Skeletal muscle satellite cell (primary cell): ENCODE results near the gene YPEL1.
"Not testable (repeated sequence)": the region's sequence is repeated elsewhere in the genome, so short reads cannot be mapped to it uniquely, and the experiment has no call there.

Source experiments
- H3K27me3 ChIP-seq: 2 replicates; pipeline ENCODE4 v1.7.0; 2013; ENCODE audit warnings: low read length; ENCODE audit not compliant: control insufficient read depth, insufficient read depth
- H3K36me3 ChIP-seq: 2 replicates; pipeline ENCODE4 v1.7.0; 2013; ENCODE audit warnings: mild to moderate bottlenecking, control low read depth, low read length; ENCODE audit not compliant: insufficient read depth
- H3K4me1 ChIP-seq: 2 replicates; pipeline ENCODE4 v1.7.0; 2013; ENCODE audit warnings: low read length; ENCODE audit not compliant: control insufficient read depth, insufficient read depth
- H3K4me2 ChIP-seq: 2 replicates; pipeline ENCODE4 v1.7.0; 2013; ENCODE audit warnings: mild to moderate bottlenecking, low read length
- H3K4me3 ChIP-seq: 2 replicates; pipeline ENCODE4 v1.7.0; 2013; ENCODE audit warnings: low read length
- H3K9ac ChIP-seq: 2 replicates; pipeline ENCODE4 v1.7.0; 2013; ENCODE audit warnings: mild to moderate bottlenecking, low read depth, low read length, moderate library complexity
- H3K9me3 ChIP-seq: replicated peaks from 2 replicates; pipeline ENCODE4 v1.7.0; 2013; ENCODE audit warnings: mild to moderate bottlenecking, control low read depth, low read length

YPEL1 gene

GRCh38 chr22:21729184-21729583, 6.4 kb downstream of the YPEL1 start:
- H3K4me1 ChIP-seq, H3K4me3 ChIP-seq, H3K36me3 ChIP-seq, H3K9ac ChIP-seq, H3K9me3 ChIP-seq, H3K4me2 ChIP-seq, H3K27me3 ChIP-seq: not testable (repeated sequence)

- Histone ChIP-seq H3K9ac (no peak overlapping the region), H3K4me2 (no peak overlapping the region), H3K27me3 (peaks cover 3% of the 10 kb centered on the region), H3K4me1 (no peaks in the 10 kb centered on the region), H3K36me3 (no peaks in the 10 kb centered on the region), H3K4me3 (no peak overlapping the region), H3K9me3 (no peaks in the 10 kb centered on the region)
Measured at GRCh38 chr22:21728270-21728669, 7.3 kb downstream of the YPEL1 start.

- H3K4me1 ChIP-seq = no peaks in the 10 kb centered on the region
- no peak overlapping the region for H3K4me3 ChIP-seq
- H3K9me3 ChIP-seq = no peaks in the 10 kb centered on the region
- H3K9ac ChIP-seq = no peak overlapping the region
- peaks cover 3% of the 10 kb centered on the region for H3K27me3 ChIP-seq
- no peak overlapping the region for H3K4me2 ChIP-seq
- no peaks in the 10 kb centered on the region for H3K36me3 ChIP-seq
Measured at GRCh38 chr22:21727768-21728167, 7.8 kb downstream of the YPEL1 start.

- no peak overlapping the region for H3K4me3 ChIP-seq
- H3K27me3 ChIP-seq = peaks cover 3% of the 10 kb centered on the region
- no peaks in the 10 kb centered on the region for H3K4me1 ChIP-seq
- H3K9ac ChIP-seq = no peak overlapping the region
- no peaks in the 10 kb centered on the region for H3K9me3 ChIP-seq
- no peak overlapping the region for H3K4me2 ChIP-seq
- H3K36me3 ChIP-seq = no peaks in the 10 kb centered on the region
Measured at GRCh38 chr22:21727159-21727558, 8.4 kb downstream of the YPEL1 start.

- Histone ChIP-seq H3K4me1 (no peaks in the 10 kb centered on the region), H3K9ac (no peak overlapping the region)
Measured at GRCh38 chr22:21726650-21727049, 8.9 kb downstream of the YPEL1 start.

GRCh38 chr22:21725956-21726649, 9.5 kb downstream of the YPEL1 start:
- no peaks in the 10 kb centered on the region for H3K36me3 ChIP-seq
- H3K4me2 ChIP-seq = no peak overlapping the region
- no peaks in the 10 kb centered on the region for H3K4me1 ChIP-seq
- H3K9me3 ChIP-seq = no peaks in the 10 kb centered on the region
- H3K27me3 ChIP-seq = no peaks in the 10 kb centered on the region
- no peak overlapping the region for H3K4me3 ChIP-seq
- no peak overlapping the region for H3K9ac ChIP-seq

More at GRCh38 chr22:21726650-21727049, 8.9 kb downstream of the YPEL1 start:
- Histone ChIP-seq H3K36me3 (no peaks in the 10 kb centered on the region), H3K27me3 (no peaks in the 10 kb centered on the region), H3K4me3 (no peak overlapping the region), H3K4me2 (no peak overlapping the region), H3K9me3 (no peaks in the 10 kb centered on the region)

GRCh38 chr22:21724496-21724895, 11.1 kb downstream of the YPEL1 start:
- not testable (repeated sequence) for H3K9me3 ChIP-seq, H3K4me1 ChIP-seq, H3K4me3 ChIP-seq, H3K36me3 ChIP-seq, H3K27me3 ChIP-seq, H3K9ac ChIP-seq, H3K4me2 ChIP-seq

GRCh38 chr22:21721195-21721852, 14.3 kb downstream of the YPEL1 start:
- H3K27me3 ChIP-seq, H3K9me3 ChIP-seq, H3K9ac ChIP-seq, H3K4me1 ChIP-seq, H3K4me3 ChIP-seq, H3K36me3 ChIP-seq, H3K4me2 ChIP-seq: not testable (repeated sequence)

- not testable (repeated sequence) for H3K4me1 ChIP-seq, H3K9me3 ChIP-seq, H3K36me3 ChIP-seq, H3K4me3 ChIP-seq, H3K9ac ChIP-seq, H3K27me3 ChIP-seq, H3K4me2 ChIP-seq
Measured at GRCh38 chr22:21720191-21720859, 15.3 kb downstream of the YPEL1 start.

GRCh38 chr22:21719024-21719423, 16.6 kb downstream of the YPEL1 start:
- Histone ChIP-seq H3K4me2 (no peak overlapping the region), H3K27me3 (peaks cover 7% of the 10 kb centered on the region), H3K4me1 (peaks cover 7% of the 10 kb centered on the region), H3K9ac (no peak overlapping the region), H3K36me3 (no peaks in the 10 kb centered on the region), H3K4me3 (no peak overlapping the region), H3K9me3 (no peaks in the 10 kb centered on the region)

GRCh38 chr22:21718499-21718898, 17.1 kb downstream of the YPEL1 start:
- Histone ChIP-seq H3K9me3 (no peaks in the 10 kb centered on the region), H3K4me3 (no peak overlapping the region), H3K9ac (no peak overlapping the region), H3K4me1 (peaks cover 12% of the 10 kb centered on the region), H3K36me3 (no peaks in the 10 kb centered on the region), H3K27me3 (peaks cover 8% of the 10 kb centered on the region), H3K4me2 (no peak overlapping the region)
